GM12878 (cell line): ENCODE data around the gene PRRC1. TPM values are rescaled to one million over a fixed set of nuclear protein-coding genes. Genes with fewer than 3 reads are reported as not detected.

ENCODE experiments used
- EED ChIP-seq: sonication (generic); IDR thresholded peaks from 2 replicates; pipeline ENCODE4 v1.6.1; 2016; ENCODE audit warnings: antibody characterized with exemption, low read depth
- GATAD2B ChIP-seq: fragments of 450-650 bp; conservative IDR thresholded peaks from 2 replicates; pipeline ENCODE4 v1.6.1; 2017; ENCODE audit warnings: low read depth, mild to moderate bottlenecking, moderate library complexity
- HDAC2 ChIP-seq: fragments of 200-600 bp; sonication (generic); IDR thresholded peaks from 2 replicates; pipeline ENCODE4 v1.6.1; 2017
- HDAC6 ChIP-seq: fragments of 200-600 bp; sonication (generic); IDR thresholded peaks from one replicate; pipeline ENCODE4 v1.8.0; 2017; ENCODE audit warnings: antibody characterized with exemption; ENCODE audit not compliant: unreplicated experiment
- IKZF1 ChIP-seq: fragments of 450-650 bp; conservative IDR thresholded peaks from 2 replicates; pipeline ENCODE4 v1.6.1; 2017; ENCODE audit warnings: antibody characterized with exemption, mild to moderate bottlenecking
- NFIC ChIP-seq: IDR thresholded peaks from 2 replicates; pipeline ENCODE4 v1.6.1; 2012; ENCODE audit warnings: low read depth, mild to moderate bottlenecking, inconsistent platforms, low read length, moderate library complexity
- NR2F1 ChIP-seq: fragments of 450-650 bp; conservative IDR thresholded peaks from 2 replicates; pipeline ENCODE4 v1.6.1; 2017; ENCODE audit warnings: mild to moderate bottlenecking
- POLR2AphosphoS2 ChIP-seq: IDR thresholded peaks from 2 replicates; pipeline ENCODE4 v1.6.1; 2011; ENCODE audit warnings: low read depth, mild to moderate bottlenecking, low read length, improper control_type of control experiment, moderate library complexity
- SIX5 ChIP-seq: IDR thresholded peaks from 2 replicates; pipeline ENCODE4 v1.6.1; 2011; ENCODE audit warnings: mild to moderate bottlenecking, low read depth, low read length, moderate library complexity; ENCODE audit not compliant: severe bottlenecking
- ZNF622 ChIP-seq: fragments of 450-650 bp; IDR thresholded peaks from 2 replicates; pipeline ENCODE4 v1.6.1; 2017; ENCODE audit warnings: mild to moderate bottlenecking, inconsistent platforms
- ZSCAN29 ChIP-seq: fragments of 450-650 bp; IDR thresholded peaks from 2 replicates; pipeline ENCODE4 v1.6.1; 2017; ENCODE audit warnings: mild to moderate bottlenecking, moderate library complexity
- polyA plus RNA-seq, 11 experiments: library from polyadenylated mRNA; depleted of rRNA in 4 of 11; unstranded in 6 of 11; stranded (reverse) in 5 of 11; fragments of >200 nt; fragmentation: Nextera tagmentation in 4 of 11; fragmentation: Illumina TruSeq in 1 of 11; extraction: Ambion mirVana in 4 of 11; extraction: Trizol in 1 of 11; gene quantifications; 1 replicate in 1 of 11; 2 replicates in 10 of 11; pipeline versions ENCODE4 v1.2.1 to v1.2.3, GENCODE V29; 2011 to 2016; ENCODE audit warnings: inconsistent platforms in 2 of 11, missing spikeins in 2 of 11, low read depth in 1 of 11
- total RNA-seq, 4 experiments: library from RNA; depleted of rRNA in 3 of 4; stranded (reverse); fragments of >200 nt in 3 of 4; fragmentation: Illumina TruSeq in 1 of 4; extraction: Trizol in 1 of 4; gene quantifications; 2 replicates each; pipeline versions ENCODE4 v1.2.1 to v1.2.3, GENCODE V29; 2013 to 2021
- TF ChIP-seq, protein P1 (sequence below): fragments of 450-650 bp; IDR thresholded peaks from 2 replicates; pipeline ENCODE4 v1.6.1; 2018; ENCODE audit warnings: mild to moderate bottlenecking, low read depth, moderate library complexity; ENCODE audit not compliant: partially characterized antibody
- TF ChIP-seq, protein P2 (sequence below): IDR thresholded peaks from 2 replicates; pipeline ENCODE4 v1.6.1; 2012; ENCODE audit warnings: low read length, inconsistent platforms
- TF ChIP-seq, protein P3 (sequence below): fragments of 450-650 bp; IDR thresholded peaks from 2 replicates; pipeline ENCODE4 v1.6.1; 2016; ENCODE audit warnings: mild to moderate bottlenecking
- TF ChIP-seq, protein P4 (sequence below): IDR thresholded peaks from 2 replicates; pipeline ENCODE4 v1.6.1; 2011; ENCODE audit warnings: borderline replicate concordance, low read depth, mild to moderate bottlenecking, moderate library complexity, mixed read lengths, low read length; ENCODE audit not compliant: insufficient read depth; ENCODE audit errors: extremely low read length
- TF ChIP-seq, protein P5 (sequence below): fragments of 450-650 bp; IDR thresholded peaks from 2 replicates; pipeline ENCODE4 v1.6.1; 2017; ENCODE audit warnings: mild to moderate bottlenecking, moderate library complexity
- TF ChIP-seq, protein P6 (sequence below): fragments of 450-650 bp; IDR thresholded peaks from 2 replicates; pipeline ENCODE4 v1.6.1; 2016; ENCODE audit warnings: mild to moderate bottlenecking

Gene PRRC1
- total and polyA plus RNA-seq, 10 of the 15 experiments (the other 5 are each of a cell fraction or from before 2014, with no cell fraction given): 19.0 to 54.5 (median 31.0) TPM

DNA sequence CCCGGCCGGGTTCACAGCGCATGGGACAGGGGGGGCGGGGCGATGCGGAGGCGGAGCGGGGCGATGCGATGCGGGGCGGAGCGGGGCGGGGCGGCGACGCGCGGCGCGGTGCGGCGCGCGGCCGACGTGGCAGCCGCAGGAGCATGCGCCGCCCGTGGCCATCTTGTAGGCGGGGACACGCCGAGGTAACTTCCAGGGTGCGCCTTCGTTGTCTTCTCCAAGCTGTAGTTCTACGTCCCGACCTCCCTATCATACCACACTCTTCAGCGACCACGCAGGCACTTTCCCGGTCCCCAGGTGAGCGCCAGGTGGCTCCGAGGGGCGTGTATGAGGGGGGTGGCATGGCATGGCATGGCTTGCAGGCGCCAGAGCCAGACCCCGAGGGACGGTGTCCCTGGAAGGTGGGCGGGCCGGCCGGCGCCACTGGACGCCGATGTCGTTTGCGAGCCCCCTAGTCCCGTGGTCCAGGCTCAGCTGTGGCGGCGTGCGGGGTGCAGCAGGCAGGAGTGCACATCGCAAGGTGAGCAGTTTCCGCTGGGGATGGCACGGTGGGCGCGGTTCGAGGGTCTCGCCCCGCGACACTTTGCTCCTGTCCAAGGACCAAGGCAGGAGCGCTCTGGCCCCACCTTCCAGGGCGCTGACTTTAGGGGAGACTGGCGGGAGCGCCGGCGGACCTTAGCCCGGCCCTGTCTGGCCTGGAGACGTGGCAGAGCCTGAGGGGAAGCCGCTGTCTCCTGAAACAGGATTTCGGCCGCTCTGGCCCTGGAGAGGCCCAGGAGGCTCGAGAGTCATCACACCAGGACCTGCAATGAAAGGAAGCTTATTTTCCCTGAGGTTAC is at the start of gene PRRC1 (continued):
- no peak for TF ChIP-seq HDAC2
- TF ChIP-seq NR2F1: 0 out of 2 replicates have a peak, but pooled peaks have one; percentile 33
- TF ChIP-seq HDAC6: no peak
- TF ChIP-seq, protein P1, sequence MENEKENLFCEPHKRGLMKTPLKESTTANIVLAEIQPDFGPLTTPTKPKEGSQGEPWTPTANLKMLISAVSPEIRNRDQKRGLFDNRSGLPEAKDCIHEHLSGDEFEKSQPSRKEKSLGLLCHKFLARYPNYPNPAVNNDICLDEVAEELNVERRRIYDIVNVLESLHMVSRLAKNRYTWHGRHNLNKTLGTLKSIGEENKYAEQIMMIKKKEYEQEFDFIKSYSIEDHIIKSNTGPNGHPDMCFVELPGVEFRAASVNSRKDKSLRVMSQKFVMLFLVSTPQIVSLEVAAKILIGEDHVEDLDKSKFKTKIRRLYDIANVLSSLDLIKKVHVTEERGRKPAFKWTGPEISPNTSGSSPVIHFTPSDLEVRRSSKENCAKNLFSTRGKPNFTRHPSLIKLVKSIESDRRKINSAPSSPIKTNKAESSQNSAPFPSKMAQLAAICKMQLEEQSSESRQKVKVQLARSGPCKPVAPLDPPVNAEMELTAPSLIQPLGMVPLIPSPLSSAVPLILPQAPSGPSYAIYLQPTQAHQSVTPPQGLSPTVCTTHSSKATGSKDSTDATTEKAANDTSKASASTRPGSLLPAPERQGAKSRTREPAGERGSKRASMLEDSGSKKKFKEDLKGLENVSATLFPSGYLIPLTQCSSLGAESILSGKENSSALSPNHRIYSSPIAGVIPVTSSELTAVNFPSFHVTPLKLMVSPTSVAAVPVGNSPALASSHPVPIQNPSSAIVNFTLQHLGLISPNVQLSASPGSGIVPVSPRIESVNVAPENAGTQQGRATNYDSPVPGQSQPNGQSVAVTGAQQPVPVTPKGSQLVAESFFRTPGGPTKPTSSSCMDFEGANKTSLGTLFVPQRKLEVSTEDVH: no peak
- no peak for TF ChIP-seq ZNF622
- TF ChIP-seq ZSCAN29: no peak
- TF ChIP-seq POLR2AphosphoS2: peak; percentile 84
- no peak for TF ChIP-seq SIX5
- no peak for TF ChIP-seq EED
- TF ChIP-seq, protein P2, sequence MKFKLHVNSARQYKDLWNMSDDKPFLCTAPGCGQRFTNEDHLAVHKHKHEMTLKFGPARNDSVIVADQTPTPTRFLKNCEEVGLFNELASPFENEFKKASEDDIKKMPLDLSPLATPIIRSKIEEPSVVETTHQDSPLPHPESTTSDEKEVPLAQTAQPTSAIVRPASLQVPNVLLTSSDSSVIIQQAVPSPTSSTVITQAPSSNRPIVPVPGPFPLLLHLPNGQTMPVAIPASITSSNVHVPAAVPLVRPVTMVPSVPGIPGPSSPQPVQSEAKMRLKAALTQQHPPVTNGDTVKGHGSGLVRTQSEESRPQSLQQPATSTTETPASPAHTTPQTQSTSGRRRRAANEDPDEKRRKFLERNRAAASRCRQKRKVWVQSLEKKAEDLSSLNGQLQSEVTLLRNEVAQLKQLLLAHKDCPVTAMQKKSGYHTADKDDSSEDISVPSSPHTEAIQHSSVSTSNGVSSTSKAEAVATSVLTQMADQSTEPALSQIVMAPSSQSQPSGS: no peak
- no peak for TF ChIP-seq NFIC
- peak; percentile 85 for TF ChIP-seq GATAD2B
- peak; percentile 72 for TF ChIP-seq IKZF1
- TF ChIP-seq, protein P3, sequence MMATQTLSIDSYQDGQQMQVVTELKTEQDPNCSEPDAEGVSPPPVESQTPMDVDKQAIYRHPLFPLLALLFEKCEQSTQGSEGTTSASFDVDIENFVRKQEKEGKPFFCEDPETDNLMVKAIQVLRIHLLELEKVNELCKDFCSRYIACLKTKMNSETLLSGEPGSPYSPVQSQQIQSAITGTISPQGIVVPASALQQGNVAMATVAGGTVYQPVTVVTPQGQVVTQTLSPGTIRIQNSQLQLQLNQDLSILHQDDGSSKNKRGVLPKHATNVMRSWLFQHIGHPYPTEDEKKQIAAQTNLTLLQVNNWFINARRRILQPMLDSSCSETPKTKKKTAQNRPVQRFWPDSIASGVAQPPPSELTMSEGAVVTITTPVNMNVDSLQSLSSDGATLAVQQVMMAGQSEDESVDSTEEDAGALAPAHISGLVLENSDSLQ: no peak
- TF ChIP-seq, protein P4, sequence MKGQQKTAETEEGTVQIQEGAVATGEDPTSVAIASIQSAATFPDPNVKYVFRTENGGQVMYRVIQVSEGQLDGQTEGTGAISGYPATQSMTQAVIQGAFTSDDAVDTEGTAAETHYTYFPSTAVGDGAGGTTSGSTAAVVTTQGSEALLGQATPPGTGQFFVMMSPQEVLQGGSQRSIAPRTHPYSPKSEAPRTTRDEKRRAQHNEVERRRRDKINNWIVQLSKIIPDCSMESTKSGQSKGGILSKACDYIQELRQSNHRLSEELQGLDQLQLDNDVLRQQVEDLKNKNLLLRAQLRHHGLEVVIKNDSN: no peak
- TF ChIP-seq, protein P5, sequence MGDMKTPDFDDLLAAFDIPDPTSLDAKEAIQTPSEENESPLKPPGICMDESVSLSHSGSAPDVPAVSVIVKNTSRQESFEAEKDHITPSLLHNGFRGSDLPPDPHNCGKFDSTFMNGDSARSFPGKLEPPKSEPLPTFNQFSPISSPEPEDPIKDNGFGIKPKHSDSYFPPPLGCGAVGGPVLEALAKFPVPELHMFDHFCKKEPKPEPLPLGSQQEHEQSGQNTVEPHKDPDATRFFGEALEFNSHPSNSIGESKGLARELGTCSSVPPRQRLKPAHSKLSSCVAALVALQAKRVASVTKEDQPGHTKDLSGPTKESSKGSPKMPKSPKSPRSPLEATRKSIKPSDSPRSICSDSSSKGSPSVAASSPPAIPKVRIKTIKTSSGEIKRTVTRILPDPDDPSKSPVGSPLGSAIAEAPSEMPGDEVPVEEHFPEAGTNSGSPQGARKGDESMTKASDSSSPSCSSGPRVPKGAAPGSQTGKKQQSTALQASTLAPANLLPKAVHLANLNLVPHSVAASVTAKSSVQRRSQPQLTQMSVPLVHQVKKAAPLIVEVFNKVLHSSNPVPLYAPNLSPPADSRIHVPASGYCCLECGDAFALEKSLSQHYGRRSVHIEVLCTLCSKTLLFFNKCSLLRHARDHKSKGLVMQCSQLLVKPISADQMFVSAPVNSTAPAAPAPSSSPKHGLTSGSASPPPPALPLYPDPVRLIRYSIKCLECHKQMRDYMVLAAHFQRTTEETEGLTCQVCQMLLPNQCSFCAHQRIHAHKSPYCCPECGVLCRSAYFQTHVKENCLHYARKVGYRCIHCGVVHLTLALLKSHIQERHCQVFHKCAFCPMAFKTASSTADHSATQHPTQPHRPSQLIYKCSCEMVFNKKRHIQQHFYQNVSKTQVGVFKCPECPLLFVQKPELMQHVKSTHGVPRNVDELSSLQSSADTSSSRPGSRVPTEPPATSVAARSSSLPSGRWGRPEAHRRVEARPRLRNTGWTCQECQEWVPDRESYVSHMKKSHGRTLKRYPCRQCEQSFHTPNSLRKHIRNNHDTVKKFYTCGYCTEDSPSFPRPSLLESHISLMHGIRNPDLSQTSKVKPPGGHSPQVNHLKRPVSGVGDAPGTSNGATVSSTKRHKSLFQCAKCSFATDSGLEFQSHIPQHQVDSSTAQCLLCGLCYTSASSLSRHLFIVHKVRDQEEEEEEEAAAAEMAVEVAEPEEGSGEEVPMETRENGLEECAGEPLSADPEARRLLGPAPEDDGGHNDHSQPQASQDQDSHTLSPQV: no peak
- TF ChIP-seq, protein P6, sequence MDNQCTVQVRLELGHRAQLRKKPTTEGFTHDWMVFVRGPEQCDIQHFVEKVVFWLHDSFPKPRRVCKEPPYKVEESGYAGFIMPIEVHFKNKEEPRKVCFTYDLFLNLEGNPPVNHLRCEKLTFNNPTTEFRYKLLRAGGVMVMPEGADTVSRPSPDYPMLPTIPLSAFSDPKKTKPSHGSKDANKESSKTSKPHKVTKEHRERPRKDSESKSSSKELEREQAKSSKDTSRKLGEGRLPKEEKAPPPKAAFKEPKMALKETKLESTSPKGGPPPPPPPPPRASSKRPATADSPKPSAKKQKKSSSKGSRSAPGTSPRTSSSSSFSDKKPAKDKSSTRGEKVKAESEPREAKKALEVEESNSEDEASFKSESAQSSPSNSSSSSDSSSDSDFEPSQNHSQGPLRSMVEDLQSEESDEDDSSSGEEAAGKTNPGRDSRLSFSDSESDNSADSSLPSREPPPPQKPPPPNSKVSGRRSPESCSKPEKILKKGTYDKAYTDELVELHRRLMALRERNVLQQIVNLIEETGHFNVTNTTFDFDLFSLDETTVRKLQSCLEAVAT: no peak
